GM21390 (cell line): ENCODE data around the gene SOBP.
"Not testable (repeated sequence)": the region's sequence is repeated elsewhere in the genome, so short reads cannot be mapped to it uniquely, and the experiment has no call there.

Experiments used
- ATAC-seq: cut with Tn5 transposase; IDR thresholded peaks from one replicate; pipeline ENCODE4 v1.9.1; 2021; ENCODE audit not compliant: unreplicated experiment

The SOBP gene

DNA sequence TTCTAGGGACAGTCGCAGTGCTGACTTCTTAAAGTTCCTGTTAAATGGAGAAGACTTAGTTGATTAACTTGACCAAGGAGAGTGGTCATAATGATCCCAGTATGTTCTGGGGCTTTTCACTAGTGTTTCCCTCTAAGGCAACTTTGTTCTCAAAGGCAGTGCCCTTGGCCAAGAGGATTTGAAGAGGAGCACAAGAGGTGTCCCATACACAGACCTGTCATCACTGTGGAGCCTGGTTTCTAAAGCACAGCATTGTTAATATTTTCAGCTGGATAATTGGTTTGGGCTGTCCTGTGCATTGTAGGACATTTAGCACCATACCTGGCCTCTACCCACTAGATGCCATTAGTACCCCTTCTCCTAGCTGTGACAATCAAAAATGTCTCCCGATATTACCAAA lies 30.8 kb downstream of the SOBP start:
- ATAC-seq: not testable (repeated sequence)

DNA sequence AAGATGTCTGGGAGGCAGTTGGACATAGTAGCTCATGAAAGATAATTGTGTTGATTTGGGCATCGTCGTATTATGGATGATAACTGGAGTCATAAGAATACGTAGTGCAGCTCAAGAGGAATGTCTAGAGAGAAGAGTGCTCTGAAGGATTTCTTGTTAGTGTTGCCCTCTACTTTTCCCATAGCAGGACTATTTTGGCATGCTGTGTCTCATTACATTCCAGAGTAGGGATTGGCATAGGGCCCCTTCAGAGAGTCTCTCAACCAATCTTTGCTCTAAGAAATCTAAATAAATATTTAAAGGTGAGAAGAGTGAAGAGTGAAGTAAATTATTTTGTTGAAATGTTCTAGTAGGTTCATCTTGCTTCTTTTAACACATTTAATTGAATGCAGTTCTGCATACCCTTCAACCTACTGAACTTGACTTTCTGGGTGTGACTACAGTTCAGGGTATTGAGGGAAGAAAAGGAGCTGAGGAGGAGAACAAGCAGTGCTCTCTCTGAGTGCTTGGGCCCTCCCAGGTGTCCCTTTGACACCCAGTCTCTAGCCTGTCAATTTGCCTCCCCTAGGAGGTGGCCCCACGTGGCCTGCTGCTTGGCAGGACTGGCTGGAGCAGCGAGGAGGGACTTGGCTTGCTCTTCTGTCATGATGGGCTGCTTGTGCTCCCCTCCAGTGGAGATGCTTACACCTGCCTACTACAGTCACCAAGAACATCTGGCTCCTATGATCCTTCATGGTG lies 33.3 kb downstream of the SOBP start:
- no peak for ATAC-seq

GRCh38 chr6:107523794-107524193 lies 33.9 kb downstream of the SOBP start:
- no peak for ATAC-seq

DNA sequence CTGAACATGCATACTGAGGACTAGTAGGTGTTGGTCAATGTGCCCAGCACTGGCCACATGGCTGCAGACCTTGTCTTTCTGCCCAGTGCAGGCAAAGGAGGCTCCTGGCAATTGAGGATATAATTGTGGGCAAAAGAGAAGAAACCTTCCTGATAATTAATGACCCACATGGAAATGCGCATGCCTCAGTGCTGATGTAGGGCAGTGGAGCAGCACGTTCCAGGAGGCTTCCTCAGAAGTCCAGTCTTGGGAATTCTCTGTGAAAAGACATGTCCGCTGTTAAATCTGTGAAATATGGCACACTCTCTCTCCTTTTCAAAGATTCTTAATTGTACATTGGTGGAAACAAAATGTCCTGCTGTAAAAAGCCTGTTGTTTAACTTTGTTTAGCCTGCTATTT lies 34.7 kb downstream of the SOBP start:
- no peak for ATAC-seq

GRCh38 chr6:107531868-107532267 lies 42.0 kb downstream of the SOBP start:
- ATAC-seq: no peak

DNA sequence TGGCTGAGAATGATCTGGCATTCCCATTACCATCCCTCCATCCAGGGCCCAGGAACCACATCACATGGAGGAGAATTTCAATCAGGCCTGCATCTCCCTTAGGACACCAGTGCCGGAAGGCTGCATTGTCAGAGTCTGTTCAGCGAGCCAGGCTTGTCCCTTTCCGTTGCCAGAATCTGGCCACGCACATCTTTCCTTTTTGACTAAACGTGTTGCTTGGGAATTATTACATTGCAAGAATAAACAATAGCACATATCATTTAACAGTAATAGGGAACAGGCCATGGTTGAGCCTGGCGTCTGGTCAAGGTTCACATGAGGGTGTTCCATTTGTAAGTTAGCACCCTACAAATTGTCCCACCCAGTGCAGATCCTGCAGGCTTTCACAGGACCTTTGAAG lies 42.8 kb downstream of the SOBP start:
- ATAC-seq: no peak

DNA sequence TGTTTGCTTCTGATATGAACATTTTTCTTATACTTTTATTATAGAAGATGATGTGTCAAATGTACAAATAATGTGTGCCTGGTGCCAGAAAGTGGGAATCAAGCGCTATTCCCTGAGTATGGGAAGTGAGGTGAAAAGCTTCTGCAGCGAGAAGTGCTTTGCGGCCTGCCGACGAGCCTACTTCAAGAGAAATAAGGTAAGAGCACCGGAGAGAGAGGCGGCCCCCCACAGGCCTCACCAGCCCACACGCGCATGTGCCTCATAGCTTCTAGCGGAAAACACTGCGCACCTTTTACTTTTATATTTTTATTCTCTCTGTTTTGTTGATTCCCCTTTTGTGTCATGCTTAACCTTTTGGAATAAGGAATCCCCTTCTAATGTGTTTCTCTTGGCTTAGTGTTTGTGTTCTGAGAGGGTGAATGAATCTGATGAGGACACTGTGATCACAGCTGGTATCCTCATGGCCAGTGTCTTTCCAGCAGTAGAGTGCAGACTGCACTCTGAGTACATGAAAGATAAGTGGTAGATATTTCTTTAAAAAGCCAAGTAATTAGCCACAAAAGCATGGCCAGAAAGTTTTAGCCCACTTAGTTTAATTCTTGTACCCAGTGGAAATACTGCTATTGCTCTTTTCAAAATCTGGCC lies 43.6 kb downstream of the SOBP start:
- no peak for ATAC-seq

DNA sequence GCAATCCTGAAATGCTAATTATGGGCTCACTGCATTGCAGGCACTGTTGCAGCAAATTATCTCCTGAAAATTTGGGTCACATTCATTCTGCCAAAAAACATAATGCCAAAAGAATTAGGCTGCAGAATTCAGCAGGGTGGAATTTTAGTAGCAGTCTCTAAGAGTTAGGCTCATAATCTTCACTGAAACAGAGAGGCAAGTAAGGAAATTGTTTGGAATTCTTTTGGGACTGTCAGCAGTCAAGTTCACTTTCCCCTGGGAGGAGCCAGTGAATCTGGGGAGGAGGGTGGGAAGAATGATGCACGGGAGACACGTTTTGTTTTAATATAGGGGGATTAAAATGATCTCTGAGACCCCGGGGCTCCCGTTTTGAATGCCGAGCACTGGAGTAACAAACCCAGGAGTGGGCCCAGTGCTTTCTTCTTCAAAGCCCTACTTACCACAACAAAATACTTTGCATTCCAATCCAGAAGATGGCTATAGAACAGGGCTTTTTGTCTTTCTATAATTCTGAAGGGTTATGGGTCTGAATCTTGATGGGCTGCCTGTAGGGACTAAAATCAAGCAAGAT lies 44.7 kb downstream of the SOBP start:
- no peak for ATAC-seq

- no peak for ATAC-seq
Measured at GRCh38 chr6:107535626-107536025, 45.7 kb downstream of the SOBP start.

DNA sequence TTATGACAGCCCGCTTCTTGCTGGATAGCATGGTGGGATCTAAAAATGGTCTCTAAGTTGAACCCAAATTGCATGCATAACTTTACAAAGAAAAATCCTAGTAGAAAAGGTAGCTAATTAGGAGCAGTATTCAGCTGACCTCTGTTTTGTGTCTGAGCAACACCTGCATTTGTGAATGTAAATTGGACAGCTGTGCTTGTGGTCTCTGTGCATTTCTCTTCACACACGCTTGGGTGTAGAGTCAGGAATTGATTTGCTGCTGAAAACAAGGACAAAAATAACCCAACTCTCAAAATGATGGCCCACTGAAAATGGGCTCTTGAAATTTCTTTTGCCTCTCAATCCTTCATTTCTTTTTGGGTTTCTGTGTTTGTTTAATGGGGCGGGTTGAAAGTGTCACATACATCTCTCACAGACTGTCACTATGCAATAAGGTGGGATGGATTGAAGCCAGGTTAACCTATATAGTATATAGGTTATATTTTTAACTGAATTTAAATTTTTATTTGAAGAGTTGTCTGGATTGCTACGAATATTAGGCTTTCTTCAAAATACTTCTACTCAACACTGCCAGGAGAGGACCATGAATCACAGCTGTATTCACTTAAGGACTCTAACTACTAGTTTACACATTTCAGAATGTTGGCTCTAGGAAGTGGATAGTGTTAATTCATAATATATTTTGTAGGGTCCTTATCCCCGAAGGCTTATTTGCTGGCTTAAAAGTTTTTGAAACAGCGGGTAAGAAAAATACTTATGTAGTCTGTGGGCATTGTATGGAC lies 46.5 kb downstream of the SOBP start:
- no peak for ATAC-seq

GRCh38 chr6:107537559-107537958 lies 47.6 kb downstream of the SOBP start:
- no peak for ATAC-seq

DNA sequence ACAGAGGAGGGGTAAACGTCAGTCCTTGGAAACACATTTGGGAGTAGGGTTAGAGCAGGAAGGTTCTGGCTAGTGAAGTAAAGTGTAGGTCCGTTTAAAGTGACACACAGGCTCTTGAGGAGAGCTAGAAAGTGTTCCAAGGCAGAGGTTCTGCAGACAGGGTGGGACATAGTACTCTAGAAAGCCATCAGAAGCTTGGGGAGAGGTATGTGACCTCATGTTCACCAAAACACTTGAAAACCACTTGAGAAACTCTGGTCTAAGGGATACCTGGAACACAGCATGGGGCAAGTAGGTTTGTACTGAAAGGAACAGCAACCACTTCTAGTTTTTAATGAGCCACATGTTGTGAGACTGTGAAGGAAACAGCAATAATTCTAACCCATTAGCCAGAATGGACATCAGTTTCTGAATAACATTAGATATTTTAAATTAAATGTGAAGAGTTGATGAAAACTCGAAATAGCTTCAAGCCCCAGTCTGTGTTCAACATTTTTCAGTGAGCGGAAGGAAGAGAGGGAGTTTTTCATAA lies 49.0 kb downstream of the SOBP start:
- no peak for ATAC-seq

- no peak for ATAC-seq
Measured at GRCh38 chr6:107539409-107539808, 49.5 kb downstream of the SOBP start.

- ATAC-seq: no peak
Measured at GRCh38 chr6:107539849-107540464, 50.0 kb downstream of the SOBP start.

- no peak for ATAC-seq
Measured at GRCh38 chr6:107540465-107540857, 50.5 kb downstream of the SOBP start.

DNA sequence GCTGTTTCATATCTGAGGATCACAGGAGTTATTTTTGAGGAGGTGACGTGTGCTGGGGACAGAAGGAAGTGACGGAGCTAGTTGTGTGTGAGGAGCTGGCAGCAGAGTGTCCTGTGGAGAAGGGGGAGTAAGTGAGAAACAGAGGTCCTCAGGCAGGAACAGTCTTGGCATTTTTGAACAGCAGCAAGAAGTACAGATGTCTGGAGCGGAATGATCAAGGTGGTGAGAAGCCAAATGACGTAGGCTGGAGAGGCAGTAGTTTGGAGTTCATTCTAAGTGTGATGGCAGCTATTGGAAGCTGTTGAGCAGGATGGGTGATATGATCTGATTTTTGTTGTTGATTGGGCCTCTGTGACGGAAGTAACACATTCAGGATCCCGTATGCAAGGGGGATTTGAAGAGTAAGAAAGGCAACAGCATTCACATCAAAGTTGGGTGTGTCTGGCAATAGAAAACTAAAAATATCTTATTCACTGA lies 52.3 kb downstream of the SOBP start:
- ATAC-seq: no peak

DNA sequence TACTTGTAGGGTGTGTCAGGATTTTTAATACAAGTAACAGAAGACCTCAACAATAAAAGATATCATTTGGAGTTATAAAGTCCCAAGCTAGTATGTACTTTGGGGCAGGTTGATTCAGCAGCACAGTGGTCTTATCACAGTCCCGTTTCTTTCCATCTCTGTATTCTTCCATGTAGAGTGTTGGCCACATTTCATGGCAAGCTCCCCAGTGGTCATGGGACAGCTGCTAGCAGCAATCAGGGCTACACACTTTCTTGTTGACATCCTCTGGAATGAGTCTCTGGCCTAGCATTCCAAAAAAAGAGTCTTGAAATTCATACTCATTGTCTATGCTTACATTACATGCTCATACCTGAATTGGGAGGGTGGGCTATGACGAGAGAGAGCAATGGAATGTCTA lies 53.2 kb downstream of the SOBP start:
- ATAC-seq: no peak

GRCh38 chr6:107543567-107543966 lies 53.6 kb downstream of the SOBP start:
- no peak for ATAC-seq

- ATAC-seq: no peak
Measured at GRCh38 chr6:107545763-107546162, 55.8 kb downstream of the SOBP start.

GRCh38 chr6:107546691-107547450 lies 57.0 kb downstream of the SOBP start:
- no peak for ATAC-seq
